Loucy (cell line): ENCODE measurements around the gene PRDM5.

Experiments
- EZH2phosphoT487 ChIP-seq: fragments of 200-600 bp; IDR thresholded peaks from 2 replicates; pipeline ENCODE4 v1.6.1; 2018; ENCODE audit warnings: antibody characterized with exemption, mild to moderate bottlenecking, moderate library complexity, borderline replicate concordance
- TF ChIP-seq, protein P1 (sequence below): fragments of 200-600 bp; sonication (generic); conservative IDR thresholded peaks from 2 replicates; pipeline ENCODE4 v1.5.1; 2014; ENCODE audit warnings: mild to moderate bottlenecking, antibody characterized with exemption, low read length

DNA sequence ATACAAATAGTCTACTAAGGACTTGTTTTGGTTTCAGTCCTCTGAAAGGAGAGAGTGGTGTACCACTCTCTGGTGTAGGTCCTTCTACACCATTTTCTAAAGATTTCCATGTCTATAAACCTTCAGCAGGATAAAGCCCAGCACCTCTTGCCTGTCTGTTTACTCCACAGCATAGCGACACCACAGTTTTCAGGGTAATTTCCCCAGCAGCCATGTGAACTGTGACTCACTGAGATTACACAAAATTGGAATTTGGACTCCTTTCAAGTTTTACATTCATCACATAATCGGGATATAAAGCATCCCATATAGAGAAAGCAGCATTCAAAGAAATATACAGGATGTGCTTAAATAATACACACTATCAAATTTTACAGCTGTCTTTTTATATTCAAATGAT is 229.6 kb downstream of the PRDM5 start:
- TF ChIP-seq, protein P1, sequence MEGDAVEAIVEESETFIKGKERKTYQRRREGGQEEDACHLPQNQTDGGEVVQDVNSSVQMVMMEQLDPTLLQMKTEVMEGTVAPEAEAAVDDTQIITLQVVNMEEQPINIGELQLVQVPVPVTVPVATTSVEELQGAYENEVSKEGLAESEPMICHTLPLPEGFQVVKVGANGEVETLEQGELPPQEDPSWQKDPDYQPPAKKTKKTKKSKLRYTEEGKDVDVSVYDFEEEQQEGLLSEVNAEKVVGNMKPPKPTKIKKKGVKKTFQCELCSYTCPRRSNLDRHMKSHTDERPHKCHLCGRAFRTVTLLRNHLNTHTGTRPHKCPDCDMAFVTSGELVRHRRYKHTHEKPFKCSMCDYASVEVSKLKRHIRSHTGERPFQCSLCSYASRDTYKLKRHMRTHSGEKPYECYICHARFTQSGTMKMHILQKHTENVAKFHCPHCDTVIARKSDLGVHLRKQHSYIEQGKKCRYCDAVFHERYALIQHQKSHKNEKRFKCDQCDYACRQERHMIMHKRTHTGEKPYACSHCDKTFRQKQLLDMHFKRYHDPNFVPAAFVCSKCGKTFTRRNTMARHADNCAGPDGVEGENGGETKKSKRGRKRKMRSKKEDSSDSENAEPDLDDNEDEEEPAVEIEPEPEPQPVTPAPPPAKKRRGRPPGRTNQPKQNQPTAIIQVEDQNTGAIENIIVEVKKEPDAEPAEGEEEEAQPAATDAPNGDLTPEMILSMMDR: no peak
- TF ChIP-seq EZH2phosphoT487: no peak
